Trophoblast cell (in vitro differentiated cells and primary cell): Measurements from ENCODE around the gene MAS1.
"Not testable (repeated sequence)": the region's sequence is repeated elsewhere in the genome, so short reads cannot be mapped to it uniquely, and the experiment has no call there.

Experiments
- DNase-seq, 2 donors: peaks; one replicate each; pipeline ENCODE4 v3.0.0-alpha.2; 2016
- H2AFZ ChIP-seq: 2 replicates; pipeline ENCODE4 v1.6.1; 2013; ENCODE audit warnings: low read length, moderate library complexity, mild to moderate bottlenecking; ENCODE audit not compliant: insufficient read depth, poor library complexity
- H2AK5ac ChIP-seq: 2 replicates; pipeline ENCODE4 v1.6.1; 2013; ENCODE audit warnings: mild to moderate bottlenecking, low read length
- H2BK120ac ChIP-seq: 2 replicates; pipeline ENCODE4 v1.6.1; 2013; ENCODE audit warnings: low read length, mild to moderate bottlenecking, moderate library complexity; ENCODE audit not compliant: insufficient read depth, poor library complexity
- H2BK12ac ChIP-seq: 2 replicates; pipeline ENCODE4 v1.6.1; 2013; ENCODE audit warnings: mild to moderate bottlenecking, low read length, moderate library complexity
- H2BK5ac ChIP-seq: 2 replicates; pipeline ENCODE4 v1.6.1; 2013; ENCODE audit warnings: low read length, low read depth, moderate library complexity, mild to moderate bottlenecking; ENCODE audit not compliant: poor library complexity
- H3K14ac ChIP-seq: 2 replicates; pipeline ENCODE4 v1.6.1; 2013; ENCODE audit warnings: mild to moderate bottlenecking, low read length
- H3K18ac ChIP-seq: 2 replicates; pipeline ENCODE4 v1.6.1; 2013; ENCODE audit warnings: mild to moderate bottlenecking, low read length
- H3K23ac ChIP-seq: 2 replicates; pipeline ENCODE4 v1.6.1; 2013; ENCODE audit warnings: low read length
- H3K27ac ChIP-seq: 2 replicates; pipeline ENCODE4 v1.5.1; 2013; ENCODE audit warnings: low read depth, mild to moderate bottlenecking, inconsistent platforms, low read length, moderate library complexity
- H3K27me3 ChIP-seq: 2 replicates; pipeline ENCODE4 v1.6.1; 2013; ENCODE audit warnings: inconsistent platforms, mild to moderate bottlenecking, low read length, moderate library complexity; ENCODE audit not compliant: insufficient read depth
- H3K36me3 ChIP-seq, 2 experiments: 1 replicate in 1 of 2; 2 replicates in 1 of 2; pipeline ENCODE4 v1.6.1; 2013; ENCODE audit warnings: low read length in 2 of 2, mild to moderate bottlenecking in 2 of 2, moderate library complexity in 1 of 2; ENCODE audit not compliant: insufficient read depth in 2 of 2, control insufficient read depth in 1 of 2
- H3K4ac ChIP-seq: 2 replicates; pipeline ENCODE4 v1.6.1; 2013; ENCODE audit warnings: low read depth, mild to moderate bottlenecking, low read length, moderate library complexity
- H3K4me1 ChIP-seq, 2 experiments: 1 replicate in 1 of 2; 2 replicates in 1 of 2; pipeline ENCODE4 v1.6.1; 2013; ENCODE audit warnings: low read length in 2 of 2, mild to moderate bottlenecking in 2 of 2, moderate library complexity in 1 of 2; ENCODE audit not compliant: insufficient read depth in 2 of 2, control insufficient read depth in 1 of 2
- H3K4me2 ChIP-seq: 2 replicates; pipeline ENCODE4 v1.6.1; 2013; ENCODE audit warnings: inconsistent platforms, mild to moderate bottlenecking, low read length, moderate library complexity
- H3K4me3 ChIP-seq: 2 replicates; pipeline ENCODE4 v1.5.1; 2013; ENCODE audit warnings: mild to moderate bottlenecking, low read depth, low read length, inconsistent platforms
- H3K79me1 ChIP-seq: one replicate; pipeline ENCODE4 v1.6.1; 2013; ENCODE audit warnings: low read length
- H3K79me2 ChIP-seq: 2 replicates; pipeline ENCODE4 v1.6.1; 2013; ENCODE audit warnings: low read length, mild to moderate bottlenecking; ENCODE audit not compliant: control insufficient read depth, insufficient read depth, poor library complexity
- H3K9ac ChIP-seq: 2 replicates; pipeline ENCODE4 v1.6.1; 2013; ENCODE audit warnings: mild to moderate bottlenecking, low read length
- H3K9me3 ChIP-seq: 2 replicates; pipeline ENCODE4 v1.6.1; 2013; ENCODE audit warnings: low read depth, mild to moderate bottlenecking, control low read depth, inconsistent platforms, low read length; ENCODE audit not compliant: insufficient read depth
- H4K12ac ChIP-seq: 2 replicates; pipeline ENCODE4 v1.6.1; 2013; ENCODE audit warnings: low read depth, mild to moderate bottlenecking, low read length, moderate library complexity
- H4K8ac ChIP-seq: 2 replicates; pipeline ENCODE4 v1.6.1; 2013; ENCODE audit warnings: low read depth, mild to moderate bottlenecking, low read length, moderate library complexity
- H4K91ac ChIP-seq: one replicate; pipeline ENCODE4 v1.6.1; 2013; ENCODE audit warnings: low read depth, mild to moderate bottlenecking, low read length, moderate library complexity
- WGBS: extraction: QIAGEN DNeasy Blood & Tissue Kit; methylation state at CpG from one replicate; pipeline ENCODE4 v1.1.7; 2013; ENCODE audit warnings: missing lambda C conversion rate; ENCODE audit not compliant: insufficient read length, insufficient coverage; ENCODE audit errors: extremely low coverage; 5-methylcytosine and 5-hydroxymethylcytosine counted together

Gene MAS1

DNA sequence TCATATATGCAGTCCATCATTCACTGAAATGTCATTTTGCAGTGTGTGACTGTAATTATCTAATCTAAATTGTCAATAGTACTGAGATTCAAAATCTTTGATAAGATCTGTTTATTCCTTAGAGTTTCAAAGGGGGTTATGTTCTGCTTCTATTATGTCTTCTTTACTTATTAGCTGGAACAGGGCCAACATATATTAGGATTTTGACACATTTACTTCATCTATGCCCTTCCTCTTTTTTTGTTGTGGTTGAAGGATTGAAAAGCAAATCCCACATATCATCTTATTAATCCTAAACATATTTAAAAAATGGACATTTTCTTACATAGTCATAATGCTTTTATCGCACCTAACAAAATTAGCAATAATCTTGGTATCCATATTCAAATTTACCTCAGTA is 30.3 kb upstream of the MAS1 start:
- Histone ChIP-seq H3K4me3 (no peak overlapping the region), H2BK12ac (no peak overlapping the region)
- no CpG with 5 or more reads among the region's 1 CpG for WGBS

GRCh38 chr6:159862103-159862502 is 28.7 kb upstream of the MAS1 start:
- no CpG with 5 or more reads among the region's 5 CpGs for WGBS
- Histone ChIP-seq H3K79me1 (no peaks in the 10 kb centered on the region), H2BK12ac (no peak overlapping the region), H3K4me1 (no peaks in the 10 kb centered on the region), H3K4me2 (no peak overlapping the region), H3K9ac (no peak overlapping the region), H3K27me3 (no peaks in the 10 kb centered on the region), H3K18ac (no peak overlapping the region), H4K91ac (no peak overlapping the region), H4K8ac (no peak overlapping the region), H2BK120ac (no peak overlapping the region), H3K79me2 (no peaks in the 10 kb centered on the region), H2AFZ (no peak overlapping the region), H4K12ac (no peak overlapping the region), H3K14ac (no peak overlapping the region), H3K9me3 (no peaks in the 10 kb centered on the region), H3K36me3 (no peaks in the 10 kb centered on the region), H2AK5ac (no peak overlapping the region), H3K4ac (no peak overlapping the region), H3K27ac (no peak overlapping the region), H2BK5ac (no peak overlapping the region), H3K4me3 (no peak overlapping the region), H3K23ac (no peak overlapping the region)
- DNase-seq: no peak

More for the DNA sequence above, 30.3 kb upstream of the MAS1 start:
- no peak overlapping the region for H4K8ac ChIP-seq
- H3K14ac ChIP-seq: no peak overlapping the region
- no peaks in the 10 kb centered on the region for H3K4me1 ChIP-seq
- no peaks in the 10 kb centered on the region for H3K79me1 ChIP-seq
- no peaks in the 10 kb centered on the region for H3K36me3 ChIP-seq
- no peak overlapping the region for H2BK120ac ChIP-seq
- no peak overlapping the region for H3K9ac ChIP-seq
- no peak overlapping the region for H2AFZ ChIP-seq
- no peak overlapping the region for H2AK5ac ChIP-seq
- no peak overlapping the region for H3K4me2 ChIP-seq
- H4K12ac ChIP-seq: no peak overlapping the region
- H3K4ac ChIP-seq: no peak overlapping the region
- H3K18ac ChIP-seq: no peak overlapping the region
- H2BK5ac ChIP-seq: no peak overlapping the region
- no peak overlapping the region for H3K27ac ChIP-seq
- no peak for DNase-seq
- no peak overlapping the region for H3K23ac ChIP-seq
- H4K91ac ChIP-seq: no peak overlapping the region
- no peaks in the 10 kb centered on the region for H3K9me3 ChIP-seq
- H3K79me2 ChIP-seq: no peaks in the 10 kb centered on the region
- H3K27me3 ChIP-seq: no peaks in the 10 kb centered on the region

DNA sequence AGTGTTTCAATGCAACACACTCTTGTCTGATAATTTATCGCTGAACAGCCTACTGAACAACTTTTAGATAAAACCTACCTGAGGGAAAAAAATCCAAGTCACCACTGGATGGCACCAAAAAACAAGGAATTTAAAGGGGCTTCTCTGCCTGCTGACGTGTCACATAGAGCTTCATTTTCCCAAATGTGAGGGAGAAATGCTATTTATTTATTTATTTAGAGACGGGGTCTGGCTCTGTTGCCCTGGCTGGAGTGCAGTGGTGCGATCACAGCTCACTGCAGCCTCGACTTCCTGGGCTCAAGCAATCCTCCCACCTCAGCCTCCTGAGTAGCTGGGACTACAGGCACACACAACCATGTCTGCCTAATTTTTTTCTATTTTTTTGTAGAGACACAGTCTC is 27.4 kb upstream of the MAS1 start:
- H2AK5ac ChIP-seq, H4K12ac ChIP-seq, H3K4me2 ChIP-seq, H3K9me3 ChIP-seq, H3K36me3 ChIP-seq, H3K27me3 ChIP-seq, H2AFZ ChIP-seq, H3K4me1 ChIP-seq, H2BK120ac ChIP-seq, H4K91ac ChIP-seq, H3K4ac ChIP-seq, H3K4me3 ChIP-seq, H3K79me1 ChIP-seq, H4K8ac ChIP-seq, H3K18ac ChIP-seq, H2BK5ac ChIP-seq, H3K23ac ChIP-seq, H3K79me2 ChIP-seq, H3K14ac ChIP-seq, H3K27ac ChIP-seq, H3K9ac ChIP-seq, H2BK12ac ChIP-seq: not testable (repeated sequence)
- WGBS: no CpG with 5 or more reads among the region's 5 CpGs
- DNase-seq: peak; percentile 52 to 76

DNA sequence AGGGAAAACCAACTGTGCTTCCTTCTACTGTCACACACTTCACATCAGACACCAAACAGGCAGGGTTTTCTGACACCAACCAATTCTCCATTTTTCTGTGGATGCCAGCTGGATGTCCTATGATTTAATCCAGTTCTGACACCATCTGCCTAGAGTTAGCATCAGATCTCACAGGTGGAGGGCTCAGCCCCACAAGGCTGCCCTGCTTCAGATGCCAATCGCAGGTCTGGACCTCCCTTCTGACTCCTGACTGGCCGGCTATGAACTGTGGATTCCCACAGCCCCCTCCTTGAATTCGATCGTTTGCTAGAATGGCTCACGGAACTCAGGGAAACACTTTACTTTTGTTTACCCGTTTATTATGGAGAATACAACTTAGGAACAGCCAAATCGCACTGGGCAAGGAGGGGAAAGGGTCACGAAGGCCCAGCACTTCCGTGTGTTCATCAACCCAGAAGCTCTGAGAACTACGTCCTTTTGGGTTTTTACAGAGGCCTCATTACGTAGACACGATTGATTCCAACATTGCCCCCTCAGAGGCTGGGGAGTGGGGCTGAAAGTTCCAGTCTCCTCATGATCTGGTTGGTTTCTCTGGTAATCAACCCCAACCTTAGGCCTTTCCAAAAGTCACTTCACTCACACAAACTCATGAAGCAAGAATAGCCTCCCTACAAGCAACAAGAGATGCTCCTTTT is 25.4 kb upstream of the MAS1 start:
- H3K79me1 ChIP-seq: no peaks in the 10 kb centered on the region
- H2BK12ac ChIP-seq: no peak overlapping the region
- H2AK5ac ChIP-seq: no peak overlapping the region
- H4K12ac ChIP-seq: no peak overlapping the region
- peaks cover 2% of the 10 kb centered on the region for H3K9me3 ChIP-seq
- WGBS: no CpG with 5 or more reads among the region's 12 CpGs
- H3K14ac ChIP-seq: no peak overlapping the region
- H3K4me3 ChIP-seq: no peak overlapping the region
- DNase-seq: no peak
- no peaks in the 10 kb centered on the region for H3K36me3 ChIP-seq
- H3K23ac ChIP-seq: no peak overlapping the region
- no peak overlapping the region for H2BK5ac ChIP-seq
- H3K4me1 ChIP-seq: no peaks in the 10 kb centered on the region
- H4K8ac ChIP-seq: no peak overlapping the region
- H3K4ac ChIP-seq: no peak overlapping the region
- no peaks in the 10 kb centered on the region for H3K79me2 ChIP-seq
- H4K91ac ChIP-seq: no peak overlapping the region
- H3K9ac ChIP-seq: no peak overlapping the region
- H3K27ac ChIP-seq: no peak overlapping the region
- H3K18ac ChIP-seq: no peak overlapping the region
- H2BK120ac ChIP-seq: no peak overlapping the region
- no peak overlapping the region for H3K4me2 ChIP-seq
- H3K27me3 ChIP-seq: no peaks in the 10 kb centered on the region
- H2AFZ ChIP-seq: no peak overlapping the region
